ENCODE measurements around the gene LRMDA. TPM values are rescaled to one million over a fixed set of nuclear protein-coding genes. Genes with fewer than 3 reads are reported as not detected.

The LRMDA gene
- total RNA-seq, 4 donors from 2014 or later: 9.8 to 18.6 (median 15.8) TPM

- Histone ChIP-seq H3K27ac (no peak overlapping the region), H3K27me3 (no peaks in the 10 kb centered on the region), H3K4me3 (no peak overlapping the region), H3K4me1 (peaks cover 0 to 54% (median 11%) of the 10 kb centered on the region in 4 donors), H3K36me3 (no peaks in the 10 kb centered on the region), H3K9me3 (no peaks in the 10 kb centered on the region)
- WGBS, 2 donors: 70 to 76% methylated on average over 1 of the region's 1 CpG
- TF ChIP-seq EP300 (IDR thresholded peaks at IDR 0.05) (no peak), CTCF (IDR thresholded peaks at IDR 0.05) (no peak), POLR2A (IDR thresholded peaks at IDR 0.05) (no peak)
- no peak for DNase-seq (ENCODE audit: low spot score in 2 of 2)
Measured at GRCh38 chr10:76395251-76395650, 963.8 kb downstream of the LRMDA start.

GRCh38 chr10:76396134-76396533, 964.7 kb downstream of the LRMDA start:
- H3K4me1 ChIP-seq: peaks cover 0 to 54% (median 11%) of the 10 kb centered on the region in 4 donors
- WGBS, 2 donors: 86% methylated on average over 6 of the region's 6 CpGs
- no peak for TF ChIP-seq POLR2A (IDR thresholded peaks at IDR 0.05)
- no peaks in the 10 kb centered on the region for H3K9me3 ChIP-seq
- no peak for DNase-seq (ENCODE audit: low spot score in 2 of 2)
- H3K27ac ChIP-seq: no peak overlapping the region
- H3K4me3 ChIP-seq: no peak overlapping the region
- H3K36me3 ChIP-seq: no peaks in the 10 kb centered on the region
- H3K27me3 ChIP-seq: no peaks in the 10 kb centered on the region

- TF ChIP-seq CTCF (IDR thresholded peaks at IDR 0.05) (no peak), EP300 (IDR thresholded peaks at IDR 0.05) (peak in 1 of 2 donors; percentile 59), POLR2A (IDR thresholded peaks at IDR 0.05) (no peak)
- H3K9me3 ChIP-seq: no peaks in the 10 kb centered on the region
- no peaks in the 10 kb centered on the region for H3K27me3 ChIP-seq
- DNase-seq (ENCODE audit: low spot score in 2 of 2): peak; percentile 40 to 48
- H3K27ac ChIP-seq: peak overlapping the region in 2 of 4 donors; percentile 71 to 81
- 42 to 49% methylated on average over 13 of the region's 13 CpGs for WGBS, 2 donors
- no peaks in the 10 kb centered on the region for H3K36me3 ChIP-seq
- peaks cover 0 to 54% (median 11%) of the 10 kb centered on the region in 4 donors for H3K4me1 ChIP-seq
- H3K4me3 ChIP-seq: no peak overlapping the region
Measured at GRCh38 chr10:76397181-76398042, 966.0 kb downstream of the LRMDA start.

GRCh38 chr10:76398043-76398710, 966.8 kb downstream of the LRMDA start:
- H3K36me3 ChIP-seq: no peaks in the 10 kb centered on the region
- no peak for DNase-seq (ENCODE audit: low spot score in 2 of 2)
- H3K27me3 ChIP-seq: no peaks in the 10 kb centered on the region
- TF ChIP-seq POLR2A (IDR thresholded peaks at IDR 0.05): no peak
- no peak for TF ChIP-seq EP300 (IDR thresholded peaks at IDR 0.05)
- TF ChIP-seq CTCF (IDR thresholded peaks at IDR 0.05): no peak
- H3K4me3 ChIP-seq: no peak overlapping the region
- WGBS, 2 donors: 20 to 28% methylated on average over 6 of the region's 6 CpGs
- H3K9me3 ChIP-seq: no peaks in the 10 kb centered on the region
- peak overlapping the region in 2 of 4 donors; percentile 71 to 81 for H3K27ac ChIP-seq
- peaks cover 0 to 54% (median 11%) of the 10 kb centered on the region in 4 donors for H3K4me1 ChIP-seq

GRCh38 chr10:76399226-76399625, 967.8 kb downstream of the LRMDA start:
- 63 to 66% methylated on average over 4 of the region's 4 CpGs for WGBS, 2 donors
- H3K4me3 ChIP-seq: no peak overlapping the region
- no peak overlapping the region for H3K27ac ChIP-seq

More at GRCh38 chr10:76399226-76399625, 967.8 kb downstream of the LRMDA start:
- TF ChIP-seq CTCF (IDR thresholded peaks at IDR 0.05) (no peak), POLR2A (IDR thresholded peaks at IDR 0.05) (no peak), EP300 (IDR thresholded peaks at IDR 0.05) (no peak)
- H3K9me3 ChIP-seq: no peaks in the 10 kb centered on the region
- H3K27me3 ChIP-seq: no peaks in the 10 kb centered on the region
- DNase-seq (ENCODE audit: low spot score in 2 of 2): no peak
- peaks cover 0 to 50% (median 11%) of the 10 kb centered on the region in 4 donors for H3K4me1 ChIP-seq
- no peaks in the 10 kb centered on the region for H3K36me3 ChIP-seq

Measured in tibial nerve (tissue), 4 donors.